Medulla oblongata (tissue), 1 donor: ENCODE data around the gene SLC9A8.
"Not testable (repeated sequence)": the region's sequence is repeated elsewhere in the genome, so short reads cannot be mapped to it uniquely, and the experiment has no call there.

ENCODE experiments used
- DNase-seq: peaks from one replicate; pipeline ENCODE4 v3.0.0-alpha.2; 2015; ENCODE audit errors: extremely low spot score

Gene SLC9A8

GRCh38 chr20:49850463-49851230 is 38.0 kb downstream of the SLC9A8 start:
- DNase-seq = peak; percentile 63

DNA sequence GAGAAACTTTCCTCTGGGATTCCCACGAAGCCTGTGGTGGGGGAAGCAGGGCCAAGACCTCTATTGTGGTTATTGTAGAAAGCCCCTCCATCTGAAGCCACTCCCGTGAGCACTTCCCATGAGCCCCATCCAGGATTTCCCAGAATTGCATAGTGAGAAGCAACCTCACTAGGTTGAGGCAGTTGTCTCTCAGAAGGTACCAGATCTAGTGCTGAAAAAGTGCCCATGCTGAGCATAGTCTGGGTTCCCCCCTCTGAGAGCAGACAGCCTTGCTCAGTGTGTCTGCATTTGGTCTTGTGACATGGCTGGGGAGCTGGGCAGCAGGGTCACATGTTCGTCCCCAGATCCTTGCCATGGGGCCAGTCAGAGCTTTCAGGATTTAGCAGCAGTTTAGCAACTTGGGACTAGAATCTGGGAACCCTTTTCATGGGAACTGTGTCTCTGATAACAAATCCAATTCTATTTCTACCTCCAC is 38.6 kb downstream of the SLC9A8 start:
- DNase-seq = peak; percentile 92

DNA sequence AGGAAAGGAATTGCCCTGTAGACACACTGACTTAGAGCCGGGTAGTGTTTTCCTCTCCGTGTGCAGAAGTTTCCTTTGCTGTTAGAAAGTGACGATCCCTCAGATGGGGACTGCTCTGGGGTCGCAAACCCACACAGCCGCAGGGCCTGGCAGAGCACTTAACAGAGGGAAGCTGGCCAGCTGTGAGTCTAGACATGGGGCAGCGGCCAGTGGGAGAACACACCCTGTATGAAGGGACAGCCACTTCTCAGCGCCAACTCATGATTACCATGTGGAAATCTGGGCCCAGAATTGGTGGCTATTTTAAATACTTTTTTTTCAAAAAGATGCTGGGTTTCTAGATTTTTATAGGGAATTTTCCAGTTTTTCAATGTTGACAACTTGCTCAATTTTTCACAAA is 39.4 kb downstream of the SLC9A8 start:
- peak; percentile 80 for DNase-seq

- DNase-seq = no peak
Observed at GRCh38 chr20:49852522-49853080, 40.0 kb downstream of the SLC9A8 start.

DNA sequence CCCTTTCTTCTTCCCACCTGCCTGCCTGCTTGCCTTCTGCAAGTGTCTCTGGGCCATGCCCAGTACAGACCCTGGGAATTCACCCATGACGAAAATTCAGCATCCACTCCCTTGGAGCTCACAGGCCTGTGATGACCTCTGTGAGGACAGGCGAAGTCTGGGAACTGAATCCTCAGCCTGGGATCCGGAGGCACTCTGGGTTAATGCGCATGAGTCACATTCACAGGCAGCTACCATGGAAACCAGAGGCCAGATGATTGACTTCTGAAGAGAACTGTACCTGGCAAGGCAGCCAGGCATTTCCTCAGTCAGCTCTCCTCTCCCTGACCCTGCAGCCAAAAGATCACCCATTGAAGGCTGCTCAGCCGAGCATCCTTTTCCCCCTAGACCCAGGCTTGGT is 41.0 kb downstream of the SLC9A8 start:
- DNase-seq = no peak

DNA sequence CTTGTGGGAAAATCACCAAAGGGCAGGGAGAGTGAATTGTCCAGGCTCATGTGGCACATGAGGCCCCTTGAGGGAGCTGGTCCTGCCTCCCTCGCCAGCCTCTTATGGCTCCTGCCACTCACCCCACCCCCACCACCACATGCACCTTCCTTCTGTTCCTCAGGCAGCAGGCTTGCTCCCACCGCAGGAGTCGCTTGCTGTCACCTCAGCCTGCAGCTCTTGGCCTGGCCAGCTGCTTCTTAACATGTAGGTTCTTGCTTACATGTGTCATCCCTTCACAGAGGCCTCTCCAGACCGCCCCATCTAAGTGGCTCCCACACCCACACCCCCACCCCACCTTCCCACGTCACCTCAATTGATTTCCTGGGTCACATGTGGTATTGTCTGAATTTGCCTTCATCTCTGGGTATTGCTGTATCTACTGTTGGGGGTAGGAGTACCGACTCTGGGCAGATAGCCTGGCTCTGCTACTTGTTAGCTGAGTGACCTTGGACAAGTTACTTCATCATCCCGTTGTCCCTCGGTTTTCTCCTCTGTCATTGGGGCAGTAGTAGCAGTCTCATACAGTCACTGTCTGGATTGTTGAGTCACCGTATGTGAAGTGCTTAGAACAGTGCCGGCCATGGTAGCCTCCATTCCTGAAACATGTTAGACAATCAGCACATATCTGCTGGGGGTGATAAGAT is 41.7 kb downstream of the SLC9A8 start:
- no peak for DNase-seq

GRCh38 chr20:49856904-49857303 is 44.3 kb downstream of the SLC9A8 start:
- DNase-seq = no peak

GRCh38 chr20:49858076-49858585 is 45.5 kb downstream of the SLC9A8 start:
- no peak for DNase-seq

GRCh38 chr20:49859011-49859410 is 46.4 kb downstream of the SLC9A8 start:
- DNase-seq = peak; percentile 17

DNA sequence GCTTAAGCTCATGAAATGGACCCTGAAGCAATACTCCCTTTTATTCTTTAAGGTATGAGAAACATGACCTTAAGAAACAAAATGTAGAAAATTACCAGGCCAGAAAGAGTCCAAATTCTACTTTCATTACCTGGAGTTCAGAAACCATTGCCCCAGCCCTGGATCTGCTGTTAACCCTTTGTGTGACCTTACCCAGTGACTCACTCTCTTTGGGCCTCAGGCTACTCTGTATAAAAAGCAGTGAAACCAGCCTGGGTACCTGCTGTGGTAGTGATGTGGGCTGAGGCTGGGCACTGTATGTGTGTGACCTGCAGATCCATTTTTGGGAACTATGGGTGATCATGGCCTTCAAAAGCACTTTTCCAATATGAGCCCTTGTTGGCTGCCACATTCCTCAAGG is 47.2 kb downstream of the SLC9A8 start:
- no peak for DNase-seq

DNA sequence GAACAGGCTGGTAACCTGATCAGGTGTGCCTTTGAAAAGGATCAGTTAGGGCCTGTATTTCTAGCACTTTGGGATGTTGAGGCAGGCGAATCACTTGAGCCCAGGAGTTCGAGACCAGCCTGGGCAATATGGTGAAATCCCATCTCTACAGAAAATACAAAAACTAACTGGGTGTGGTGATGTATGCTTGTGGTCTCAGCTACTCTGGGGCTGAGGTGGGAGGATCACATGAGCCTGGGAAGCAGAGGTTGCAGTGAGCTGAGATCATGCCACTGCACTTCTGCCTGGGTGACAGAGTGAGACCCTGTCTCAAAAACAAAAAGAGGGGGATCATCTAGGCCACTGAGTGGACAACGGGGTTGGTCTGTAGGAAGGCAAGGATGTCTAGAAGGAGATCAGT is 48.6 kb downstream of the SLC9A8 start:
- not testable (repeated sequence) for DNase-seq

DNA sequence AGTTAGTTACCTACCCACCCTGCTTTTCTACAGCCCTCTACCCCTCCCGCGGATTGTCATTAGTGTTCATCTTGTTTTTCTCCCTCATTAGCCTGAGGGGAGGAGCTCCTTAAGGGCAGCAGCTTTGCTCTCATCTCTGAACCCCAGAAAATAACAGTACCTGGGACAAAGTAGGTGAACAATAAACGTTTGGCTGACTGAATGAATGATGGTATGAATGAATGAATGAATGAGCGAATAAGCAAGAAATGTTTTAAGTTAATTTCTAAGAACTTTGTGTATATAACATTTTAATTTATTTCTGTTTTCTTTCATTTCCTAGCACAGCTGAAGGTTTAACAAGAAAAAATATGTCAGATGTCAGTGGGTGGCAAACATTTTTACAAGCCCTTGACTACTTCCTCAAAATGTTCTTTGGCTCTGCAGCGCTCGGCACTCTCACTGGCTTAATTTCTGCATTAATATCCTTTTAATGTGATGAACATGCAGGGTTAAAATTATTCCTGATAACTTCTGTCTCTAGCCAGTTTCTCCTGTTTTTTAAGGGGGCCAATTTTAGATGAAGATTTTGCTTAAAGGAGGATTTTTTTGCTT is 50.1 kb downstream of the SLC9A8 start:
- no peak for DNase-seq

- DNase-seq = no peak
Observed at GRCh38 chr20:49863666-49864065, 51.0 kb downstream of the SLC9A8 start.

DNA sequence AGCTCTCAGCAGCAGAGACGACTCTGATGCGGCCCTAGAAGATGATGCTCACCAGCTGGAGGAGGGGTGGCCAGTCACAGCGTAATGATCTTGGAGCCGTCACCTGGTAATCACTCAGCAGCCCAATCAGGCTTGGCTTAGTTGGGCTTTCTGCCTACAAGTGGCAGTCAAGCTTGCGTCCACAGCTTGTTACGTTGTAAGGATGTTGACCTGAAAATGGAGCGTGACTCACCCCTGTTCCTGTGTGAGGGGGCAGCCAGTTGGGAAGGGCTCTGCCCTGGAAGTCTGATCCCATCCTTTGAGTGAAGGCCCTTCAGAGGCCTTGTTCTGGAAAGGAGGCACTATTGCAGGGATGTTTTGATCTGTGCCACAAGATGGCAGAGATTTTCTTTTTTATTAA is 52.9 kb downstream of the SLC9A8 start:
- DNase-seq = no peak

- DNase-seq = no peak
Observed at GRCh38 chr20:49866051-49866450, 53.4 kb downstream of the SLC9A8 start.

DNA sequence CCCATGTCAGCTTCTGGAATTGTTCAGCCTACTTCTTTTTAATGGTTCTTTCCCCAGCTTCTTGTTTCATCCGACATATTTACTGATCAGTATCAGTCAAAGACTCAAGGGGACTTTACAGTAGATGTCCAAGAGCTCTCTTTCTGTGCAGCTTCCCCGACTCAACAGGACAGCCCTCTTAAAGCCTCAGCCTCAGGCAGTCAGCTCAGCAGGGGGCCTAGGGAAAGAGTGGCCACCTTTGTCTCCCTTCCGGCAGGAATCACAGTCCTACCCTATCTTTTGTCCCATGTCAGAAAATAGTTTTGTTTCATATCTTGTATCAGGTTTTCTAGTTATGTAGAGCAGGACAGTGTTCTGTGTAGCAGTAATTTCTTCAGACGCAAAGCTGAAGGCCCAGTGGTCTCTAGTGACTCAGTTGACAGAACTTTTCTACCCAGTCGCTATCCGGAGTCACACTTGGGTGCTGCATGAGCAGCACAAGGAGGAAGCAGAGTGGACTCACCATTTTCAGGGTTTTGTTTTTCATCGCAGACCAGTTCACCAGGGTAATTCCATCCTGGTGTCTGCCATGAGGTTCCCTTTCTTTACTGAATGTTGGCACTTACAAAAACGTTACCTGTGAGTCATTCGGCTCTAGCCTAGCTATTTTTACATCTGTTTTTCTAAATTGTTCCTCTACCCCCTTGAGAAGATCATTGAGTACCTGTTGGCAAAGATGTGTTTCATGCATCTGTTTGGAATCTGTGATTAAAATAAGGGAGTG is 55.0 kb downstream of the SLC9A8 start:
- DNase-seq = no peak

- no peak for DNase-seq
Observed at GRCh38 chr20:49868538-49868937, 55.9 kb downstream of the SLC9A8 start.

DNA sequence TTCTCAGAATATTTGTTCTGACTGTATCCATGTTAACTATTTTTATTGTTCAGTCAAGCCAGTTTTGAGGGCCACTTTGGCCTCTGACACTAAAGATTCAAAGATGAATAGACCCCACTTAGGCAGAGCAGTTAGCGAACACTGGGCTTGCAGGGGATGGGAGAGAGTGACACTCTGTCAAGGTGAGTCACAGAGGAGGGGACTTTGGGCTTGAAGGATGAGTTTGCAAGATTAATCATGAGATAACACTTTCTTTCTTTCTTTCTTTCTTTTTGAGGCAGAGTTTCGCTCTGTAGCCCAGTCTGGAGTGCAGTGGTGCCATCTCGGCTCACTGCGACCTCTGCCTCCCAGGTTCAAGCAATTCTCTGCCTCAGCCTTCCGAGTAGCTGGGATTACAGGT is 56.3 kb downstream of the SLC9A8 start:
- DNase-seq = no peak

- no peak for DNase-seq
Observed at GRCh38 chr20:49870261-49870660, 57.6 kb downstream of the SLC9A8 start.

- no peak for DNase-seq
Observed at GRCh38 chr20:49871391-49871948, 58.8 kb downstream of the SLC9A8 start.

- no peak for DNase-seq
Observed at GRCh38 chr20:49872056-49872455, 59.4 kb downstream of the SLC9A8 start.
